K562 (cell line): ENCODE data around the gene ADAP1.

ENCODE experiments used
- CCNT2 ChIP-seq: IDR thresholded peaks from 2 replicates; pipeline ENCODE4 v1.6.1; 2011; ENCODE audit warnings: borderline replicate concordance, low read depth, mild to moderate bottlenecking, moderate library complexity, mixed read lengths, low read length; ENCODE audit not compliant: insufficient read length; ENCODE audit errors: extremely low read depth
- EZH2 ChIP-seq: IDR thresholded peaks from 2 replicates; pipeline ENCODE4 v1.6.1; 2012; ENCODE audit warnings: low read depth, mild to moderate bottlenecking, inconsistent platforms, low read length, borderline replicate concordance
- HDAC1 ChIP-seq, 2 experiments: fragments of 450-650 bp; IDR thresholded peaks; 2 replicates each; pipeline ENCODE4 v1.6.1; 2016 to 2017; ENCODE audit warnings: inconsistent platforms in 1 of 2, mild to moderate bottlenecking in 1 of 2, moderate library complexity in 1 of 2
- KLF10 ChIP-seq: fragments of 250-450 bp; sonication (Bioruptor Pico); IDR thresholded peaks from 2 replicates; pipeline ENCODE4 v1.6.1; 2021; ENCODE audit warnings: matching md5 sums
- NEUROD1 ChIP-seq: fragments of 150-350 bp; IDR thresholded peaks from 2 replicates; pipeline ENCODE4 v1.6.1; 2014; ENCODE audit warnings: borderline replicate concordance, low read length, low read depth; ENCODE audit not compliant: partially characterized antibody
- POLR2A ChIP-seq: fragments of 450-650 bp; conservative IDR thresholded peaks from 2 replicates; pipeline ENCODE4 v1.6.1; 2016
- TCF3 ChIP-seq: sonication (generic); formaldehyde crosslinking; IDR thresholded peaks from 2 replicates; pipeline ENCODE4 v1.4.0; 2020; ENCODE audit warnings: mild to moderate bottlenecking, missing genetic modification reagents
- ZNF165 ChIP-seq: fragments of 250-450 bp; sonication (Bioruptor Pico); IDR thresholded peaks from 2 replicates; pipeline ENCODE4 v1.4.0; 2020; ENCODE audit warnings: borderline replicate concordance
- ZNF274 ChIP-seq: IDR thresholded peaks from 2 replicates; pipeline ENCODE4 v1.6.1; 2011; ENCODE audit warnings: low read depth, mild to moderate bottlenecking, low read length, moderate library complexity, borderline replicate concordance

GRCh38 chr7:868189-868486, 86.3 kb downstream of the ADAP1 start:
- TF ChIP-seq POLR2A = no peak
- TF ChIP-seq TCF3 (CRISPR knock-in tag) = no peak
- TF ChIP-seq HDAC1 (IDR thresholded peaks at IDR 0.05) = no peak
- no peak for TF ChIP-seq ZNF165
- TF ChIP-seq ZNF274 = no peak
- no peak for TF ChIP-seq EZH2
- TF ChIP-seq CCNT2 = no peak
- TF ChIP-seq KLF10 = no peak
- TF ChIP-seq NEUROD1 = no peak
